Omental fat pad (tissue), 4 donors: ENCODE measurements around the gene TSPO. TPM values are rescaled to one million over a fixed set of nuclear protein-coding genes. Genes with fewer than 3 reads are reported as not detected.

Experiments
- ATAC-seq: fragments of 150-250 bp; one replicate; pipeline ENCODE4 v1.9.1; 2016; ENCODE audit warnings: mild to moderate bottlenecking, moderate library complexity; ENCODE audit not compliant: low FRiP score
- DNase-seq: peaks from one replicate; pipeline ENCODE4 v3.0.0-alpha.2; 2019; ENCODE audit warnings: low spot score
- total RNA-seq, 4 donors: library from RNA; depleted of rRNA; stranded (reverse); fragments of >200 nt; gene quantifications; one replicate each; pipeline ENCODE4 v1.1.0, GENCODE V29; 2016
- TF ChIP-seq, protein P1 (sequence below), 3 donors: fragments of 450-650 bp; IDR thresholded peaks; one replicate each; pipeline ENCODE4 v1.5.1; 2016 to 2017; ENCODE audit warnings: antibody characterized with exemption in 3 of 3, mild to moderate bottlenecking in 3 of 3, moderate library complexity in 2 of 3

Gene TSPO
- total RNA-seq, 4 donors from 2014 or later = 370 to 615 (median 577) TPM

DNA sequence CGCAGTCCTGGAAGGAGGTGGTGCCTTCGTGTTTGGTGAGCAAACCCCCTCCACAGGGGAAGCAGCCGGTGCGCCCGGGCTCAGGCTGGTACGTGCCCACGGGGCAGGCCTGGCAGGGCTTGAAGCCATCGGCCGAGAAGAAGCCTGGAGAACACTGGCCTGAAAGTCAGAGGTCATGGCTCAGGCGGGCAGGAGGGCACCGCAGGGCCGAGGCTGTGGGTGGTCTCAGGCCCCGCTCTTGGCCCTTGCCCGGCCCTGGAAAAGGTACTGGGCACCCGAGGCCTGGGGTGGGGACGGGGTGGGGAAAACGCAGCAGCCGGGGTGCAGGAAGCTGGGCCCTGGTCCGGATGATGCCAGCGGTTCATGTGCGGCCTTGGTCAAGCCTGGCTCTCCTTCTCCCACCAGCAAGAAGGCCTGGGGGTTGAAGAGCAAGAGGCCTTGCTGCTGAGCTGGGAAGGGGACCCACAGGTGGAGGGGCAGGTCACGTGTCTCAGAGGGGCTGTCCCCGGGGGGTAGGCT is 61.1 kb downstream of the TSPO start:
- DNase-seq = no peak
- TF ChIP-seq, protein P1, sequence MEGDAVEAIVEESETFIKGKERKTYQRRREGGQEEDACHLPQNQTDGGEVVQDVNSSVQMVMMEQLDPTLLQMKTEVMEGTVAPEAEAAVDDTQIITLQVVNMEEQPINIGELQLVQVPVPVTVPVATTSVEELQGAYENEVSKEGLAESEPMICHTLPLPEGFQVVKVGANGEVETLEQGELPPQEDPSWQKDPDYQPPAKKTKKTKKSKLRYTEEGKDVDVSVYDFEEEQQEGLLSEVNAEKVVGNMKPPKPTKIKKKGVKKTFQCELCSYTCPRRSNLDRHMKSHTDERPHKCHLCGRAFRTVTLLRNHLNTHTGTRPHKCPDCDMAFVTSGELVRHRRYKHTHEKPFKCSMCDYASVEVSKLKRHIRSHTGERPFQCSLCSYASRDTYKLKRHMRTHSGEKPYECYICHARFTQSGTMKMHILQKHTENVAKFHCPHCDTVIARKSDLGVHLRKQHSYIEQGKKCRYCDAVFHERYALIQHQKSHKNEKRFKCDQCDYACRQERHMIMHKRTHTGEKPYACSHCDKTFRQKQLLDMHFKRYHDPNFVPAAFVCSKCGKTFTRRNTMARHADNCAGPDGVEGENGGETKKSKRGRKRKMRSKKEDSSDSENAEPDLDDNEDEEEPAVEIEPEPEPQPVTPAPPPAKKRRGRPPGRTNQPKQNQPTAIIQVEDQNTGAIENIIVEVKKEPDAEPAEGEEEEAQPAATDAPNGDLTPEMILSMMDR (IDR thresholded peaks at IDR 0.05) = no peak
- ATAC-seq = no peak

Other genes starting within 250 kb of the TSPO start
- gene PACSIN2, start 136.4 kb upstream of the TSPO start, total RNA-seq = 100 to 1,000 TPM in 1 of 4 donors, 10 to 100 TPM in 3; 39.0 to 111 (median 51.3) TPM
- 1 to 10 TPM; 2.2 to 5.3 (median 3.6) TPM for gene TTLL1, start 62.2 kb upstream of the TSPO start, total RNA-seq
- 1 to 10 TPM in 1 of 4 donors, under 1 TPM in 1, not detected in 2; 0.93 to 1.7 TPM for gene BIK, start 40.8 kb upstream of the TSPO start, total RNA-seq
- 10 to 100 TPM; 19.3 to 28.6 (median 25.2) TPM for gene MCAT, start 8.2 kb upstream of the TSPO start, total RNA-seq
- 10 to 100 TPM; 31.5 to 39.0 (median 34.4) TPM for gene TTLL12, start 35.6 kb downstream of the TSPO start, total RNA-seq
- gene SCUBE1, start 191.8 kb downstream of the TSPO start, total RNA-seq = 1 to 10 TPM in 2 of 4 donors, under 1 TPM in 2; 0.28 to 3.7 (median 1.7) TPM